Mucosa of stomach (tissue), 1 donor: ENCODE results near the gene TELO2.
A peak's percentile ranks its signal among the peaks of the same experiment; 100 is the strongest.
"Not testable (repeated sequence)": the region's sequence is repeated elsewhere in the genome, so short reads cannot be mapped to it uniquely, and the experiment has no call there.

Experiments used
- H3K27me3 ChIP-seq: one replicate; pipeline ENCODE4 v1.7.0; 2013; ENCODE audit warnings: mild to moderate bottlenecking, low read length; ENCODE audit not compliant: control insufficient read depth, insufficient read depth
- H3K36me3 ChIP-seq: one replicate; pipeline ENCODE4 v1.7.0; 2013; ENCODE audit warnings: low read length; ENCODE audit not compliant: control insufficient read depth, insufficient read depth
- H3K4me1 ChIP-seq: one replicate; pipeline ENCODE4 v1.7.0; 2013; ENCODE audit warnings: mild to moderate bottlenecking, low read length; ENCODE audit not compliant: control insufficient read depth, insufficient read depth
- H3K4me3 ChIP-seq: one replicate; pipeline ENCODE4 v1.7.0; 2013; ENCODE audit warnings: low read length
- H3K9ac ChIP-seq: one replicate; pipeline ENCODE4 v1.7.0; 2013; ENCODE audit warnings: mild to moderate bottlenecking, low read length, moderate library complexity
- H3K9me3 ChIP-seq: one replicate; pipeline ENCODE4 v1.7.0; 2013; ENCODE audit warnings: mild to moderate bottlenecking, low read length, moderate library complexity; ENCODE audit not compliant: control insufficient read depth
- donor health status: Pancreatic carcinoma.

Gene TELO2

DNA sequence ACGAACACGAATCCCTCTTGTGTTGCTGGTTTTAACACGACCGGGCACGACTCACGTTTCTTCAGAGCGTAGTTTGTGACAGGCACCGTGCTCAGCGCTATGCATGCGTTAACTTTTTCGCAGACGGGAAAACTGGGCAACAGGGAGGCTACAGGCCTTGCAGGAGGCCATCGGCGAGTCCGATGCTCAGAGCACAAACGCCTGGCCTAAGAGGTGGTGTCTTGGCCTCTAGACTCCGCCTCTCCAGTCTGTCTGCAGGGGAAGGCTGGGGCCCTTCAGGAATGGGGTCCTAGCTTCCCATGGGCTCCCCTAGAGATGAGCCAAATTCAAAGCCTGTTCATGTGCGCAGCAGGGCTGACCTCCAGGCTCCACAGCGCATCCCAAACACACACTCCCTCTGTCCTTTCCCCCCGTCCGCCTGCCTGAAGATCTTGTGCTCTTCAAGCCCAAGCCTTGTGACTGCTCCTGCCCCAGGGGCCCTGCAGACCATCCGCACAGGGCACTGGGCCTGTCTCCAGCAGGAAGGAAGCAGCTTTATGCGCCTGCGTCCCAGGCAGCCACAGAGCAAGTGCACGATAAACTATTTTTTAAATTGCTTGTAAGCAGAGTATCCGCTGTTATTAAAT, 21.5 kb upstream of the TELO2 start:
- Histone ChIP-seq H3K9me3 (no peaks in the 10 kb centered on the region), H3K36me3 (no peaks in the 10 kb centered on the region), H3K4me1 (peaks cover 24% of the 10 kb centered on the region), H3K4me3 (no peak overlapping the region), H3K9ac (no peak overlapping the region), H3K27me3 (no peaks in the 10 kb centered on the region)

DNA sequence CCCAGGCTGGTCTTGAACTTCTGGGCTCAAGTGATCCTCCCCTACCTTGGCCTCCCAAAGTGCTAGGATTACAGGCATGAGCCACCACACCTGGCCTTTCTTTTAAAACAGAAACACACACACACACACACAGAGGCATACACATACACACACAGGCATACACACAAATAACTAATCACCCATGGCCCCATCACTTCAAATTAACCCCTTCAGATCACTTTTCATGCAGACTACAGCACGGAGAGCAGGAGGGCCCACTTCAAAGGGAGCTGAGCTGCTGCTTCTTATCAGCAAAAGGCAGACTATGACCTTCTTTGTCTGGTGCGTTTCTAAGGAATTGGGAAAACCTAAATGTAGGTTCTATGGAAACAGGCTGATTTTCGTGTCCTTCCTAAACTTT, 20.2 kb upstream of the TELO2 start:
- Histone ChIP-seq H3K4me3 (no peak overlapping the region), H3K4me1 (peaks cover 24% of the 10 kb centered on the region), H3K9me3 (no peaks in the 10 kb centered on the region), H3K9ac (no peak overlapping the region), H3K27me3 (no peaks in the 10 kb centered on the region), H3K36me3 (no peaks in the 10 kb centered on the region)

DNA sequence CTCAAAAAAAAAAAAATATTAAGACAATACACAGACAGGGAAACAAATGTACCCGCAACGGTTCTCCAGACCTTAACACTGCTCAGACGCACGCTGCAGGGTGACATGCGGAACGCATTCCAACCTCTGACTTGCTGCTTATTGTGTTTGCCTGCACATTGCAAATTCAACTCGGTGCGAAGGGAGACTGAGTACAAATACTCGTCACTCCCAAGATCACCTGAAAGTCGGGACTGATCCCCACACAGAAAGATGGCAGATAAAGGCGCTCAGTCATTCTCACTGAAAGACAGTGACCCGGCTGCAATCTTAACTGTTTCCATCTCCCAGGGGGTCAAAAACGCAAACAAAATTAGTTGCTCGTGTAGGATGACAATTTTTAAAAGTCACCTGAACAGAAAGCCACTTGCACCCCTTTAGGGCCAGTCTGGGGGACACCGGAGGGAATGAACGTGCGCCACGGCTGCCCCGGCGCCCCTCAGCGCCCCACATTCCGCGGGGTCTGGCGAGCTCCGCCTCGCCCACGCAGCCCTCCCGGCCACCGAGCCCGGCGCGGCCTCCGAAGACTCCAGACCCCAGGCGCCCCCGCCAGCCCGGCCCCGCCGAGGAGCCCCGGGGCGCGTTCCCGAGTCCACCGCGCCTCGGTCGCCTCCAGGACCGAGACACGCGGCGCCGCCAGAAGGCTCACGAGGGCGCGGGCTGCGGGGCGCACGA, 18.9 kb upstream of the TELO2 start:
- Histone ChIP-seq H3K36me3 (no peaks in the 10 kb centered on the region), H3K27me3 (no peaks in the 10 kb centered on the region), H3K9ac (peak overlapping the region; percentile 94), H3K9me3 (no peaks in the 10 kb centered on the region), H3K4me3 (peak overlapping the region; percentile 47), H3K4me1 (peaks cover 24% of the 10 kb centered on the region)

DNA sequence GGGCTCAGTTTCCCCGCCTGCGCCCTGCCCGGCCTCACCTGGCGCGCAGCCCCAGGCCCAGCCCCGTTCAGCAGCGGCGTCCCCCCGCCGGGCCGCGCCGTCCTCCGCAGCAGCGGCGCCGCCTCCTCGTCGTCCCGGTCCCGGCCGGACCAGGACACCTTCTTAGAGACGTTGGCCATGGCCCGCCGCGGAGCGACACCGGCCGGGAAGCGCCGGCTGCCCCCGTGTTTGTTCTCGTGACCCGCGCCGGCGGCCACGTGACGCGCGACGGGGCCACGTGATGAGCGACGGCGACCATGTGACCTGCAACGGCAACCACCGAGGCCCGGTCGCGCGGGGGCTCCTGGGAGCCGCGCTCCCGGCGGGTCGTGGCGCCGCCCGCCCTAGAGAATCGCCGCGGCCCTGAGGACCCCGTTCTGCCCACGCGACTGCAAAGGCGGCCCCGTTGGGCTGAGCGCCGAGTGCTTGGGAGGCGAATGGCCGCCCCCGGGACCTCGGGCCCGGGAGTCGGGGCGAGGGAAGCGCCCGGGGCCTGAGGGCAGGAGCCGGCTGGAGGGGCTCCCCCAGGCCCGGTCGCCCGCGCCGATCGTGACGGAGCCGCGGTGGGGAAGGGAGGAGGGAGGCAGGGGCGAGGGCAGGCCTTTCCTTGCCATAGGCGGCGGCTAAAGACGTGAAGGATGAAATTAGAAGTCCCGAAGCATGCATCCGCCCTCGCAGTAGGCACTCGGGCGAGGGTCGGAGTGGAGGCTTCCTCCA, 18.2 kb upstream of the TELO2 start, which contains the start of gene CLCN7:
Gene CLCN7 (minus strand): TSS at position 233 of the 756 bp plus-strand sequence. CDS start 54 bp downstream, at position 179.
- Histone ChIP-seq H3K9ac (peak within 1 kb of the TSS; percentile 94), H3K4me1 (peaks cover 24% of the 10 kb centered on the region)

DNA sequence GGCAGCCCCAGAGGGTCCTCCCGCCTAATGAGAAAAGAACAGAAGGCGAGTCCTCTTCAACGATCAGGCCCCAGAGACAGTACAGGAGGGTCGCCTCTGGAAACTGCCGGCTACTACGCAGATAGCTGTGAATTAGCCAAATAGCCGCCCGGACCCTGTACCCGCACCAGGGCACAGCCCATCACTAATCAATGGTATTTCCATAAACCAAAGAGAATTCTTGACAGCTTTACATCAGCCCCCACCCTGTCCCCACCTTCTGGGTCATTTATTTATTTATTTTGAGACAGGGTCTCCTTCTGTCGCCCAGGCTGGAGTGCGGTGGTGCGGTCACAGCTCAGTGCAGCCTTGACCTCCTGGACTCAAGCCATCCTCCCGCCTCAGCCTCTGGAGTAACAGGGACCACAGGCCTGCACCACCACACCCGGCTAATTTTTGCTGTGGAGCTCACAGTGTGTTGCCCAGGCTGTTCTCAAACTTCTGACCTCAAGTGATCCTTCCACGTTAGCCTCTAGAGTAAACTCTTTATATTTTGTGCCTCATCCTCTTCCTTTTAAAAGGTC, 17.5 kb upstream of the TELO2 start:
- H3K27me3 ChIP-seq, result no peaks in the 10 kb centered on the region
- peak overlapping the region; percentile 94 for H3K9ac ChIP-seq
- H3K4me1 ChIP-seq, result peaks cover 23% of the 10 kb centered on the region
- peak overlapping the region; percentile 47 for H3K4me3 ChIP-seq
- no peaks in the 10 kb centered on the region for H3K36me3 ChIP-seq
- no peaks in the 10 kb centered on the region for H3K9me3 ChIP-seq

More for the DNA sequence above, 18.2 kb upstream of the TELO2 start, which contains the start of gene CLCN7:
- H3K4me3 ChIP-seq, result peak within 1 kb of the TSS; percentile 47
- no peaks in the 10 kb centered on the region for H3K27me3 ChIP-seq
- H3K36me3 ChIP-seq, result no peaks in the 10 kb centered on the region
- H3K9me3 ChIP-seq, result no peaks in the 10 kb centered on the region

DNA sequence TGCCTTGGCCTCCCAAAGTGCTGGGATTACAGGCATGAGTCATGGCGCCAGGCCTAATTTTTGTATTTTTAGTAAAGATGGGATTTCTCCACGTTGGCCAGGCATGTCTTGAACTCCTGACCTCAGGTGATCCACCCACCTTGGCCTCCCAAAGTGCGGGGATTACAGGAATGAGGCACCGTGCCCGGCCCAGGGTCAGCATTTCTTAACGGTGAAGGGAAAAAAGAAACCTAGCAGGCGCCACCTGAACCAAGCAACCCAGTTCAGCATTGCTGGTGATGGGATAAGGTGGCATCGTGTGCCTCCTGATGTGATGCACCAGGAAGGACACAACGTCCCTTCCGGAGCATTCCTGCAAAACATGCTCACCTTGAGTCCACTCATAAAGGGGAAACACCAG, 16.1 kb upstream of the TELO2 start:
- Histone ChIP-seq H3K4me1 (peaks cover 15% of the 10 kb centered on the region), H3K9me3 (no peaks in the 10 kb centered on the region), H3K27me3 (peaks cover under 1% of the 10 kb centered on the region), H3K4me3 (no peak overlapping the region), H3K9ac (no peak overlapping the region), H3K36me3 (no peaks in the 10 kb centered on the region)

DNA sequence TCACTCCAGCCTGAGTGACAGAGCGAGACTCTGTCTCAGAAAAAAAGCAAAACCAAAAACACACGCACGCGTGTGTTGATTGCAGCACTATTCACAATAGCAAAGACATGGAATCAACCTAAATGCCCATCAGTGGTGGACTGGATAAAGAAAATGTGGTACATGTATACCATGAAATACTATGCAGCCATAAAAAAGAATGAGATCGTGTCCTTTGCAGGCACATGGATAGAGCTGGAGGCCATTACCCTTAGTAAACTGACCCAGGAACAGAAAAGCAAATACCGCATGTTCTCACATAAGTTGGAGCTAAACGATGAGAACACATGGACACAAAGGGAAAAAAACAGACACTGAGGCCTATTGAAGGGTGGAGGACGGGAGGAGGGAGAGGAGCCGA, 14.2 kb upstream of the TELO2 start:
- H3K4me1 ChIP-seq, H3K36me3 ChIP-seq, H3K27me3 ChIP-seq, H3K9ac ChIP-seq, H3K9me3 ChIP-seq, H3K4me3 ChIP-seq: not testable (repeated sequence)

DNA sequence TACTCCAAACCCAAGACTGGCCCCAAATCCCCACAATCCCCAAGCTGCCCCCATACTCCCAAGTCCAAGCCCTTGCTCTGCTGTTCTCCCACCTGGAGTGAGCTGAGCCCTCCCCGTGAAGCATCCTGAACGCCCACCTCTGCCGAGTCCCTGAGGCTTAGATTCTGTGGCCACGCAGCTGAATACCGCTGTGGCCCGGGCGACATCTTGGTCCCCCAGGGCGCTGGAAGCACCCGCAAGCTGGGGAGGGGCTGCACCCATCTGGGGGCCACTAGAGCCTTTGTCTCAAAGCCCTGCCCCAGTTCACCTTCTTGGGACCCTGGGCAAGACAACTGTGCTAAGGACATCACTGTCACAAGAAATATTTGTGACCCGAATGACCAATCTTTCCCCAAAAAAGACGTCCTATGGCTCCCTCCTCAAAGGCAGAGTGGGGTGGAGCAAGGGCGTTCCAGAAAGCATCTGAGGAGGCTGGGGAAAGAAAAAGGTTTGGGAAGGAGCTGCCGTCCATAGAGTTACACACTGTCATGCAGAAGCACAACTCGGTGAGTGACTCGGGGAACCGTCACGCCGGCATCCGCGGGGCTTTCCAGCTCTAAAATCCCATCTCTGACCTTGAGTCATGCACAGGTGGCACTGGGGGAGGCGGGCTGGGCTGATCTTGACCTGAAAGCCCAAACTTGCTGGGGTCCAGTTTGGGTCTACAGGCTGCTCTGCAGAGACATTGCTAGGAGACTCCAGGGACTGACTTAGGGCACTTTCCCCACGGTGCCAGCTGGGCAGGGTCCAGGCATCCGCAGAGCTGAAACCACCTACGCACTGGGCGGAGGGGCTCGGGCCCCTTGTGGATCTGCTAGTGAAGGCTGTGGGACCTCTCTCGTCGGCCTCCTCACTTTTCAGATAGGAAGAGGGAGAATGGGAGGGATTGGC, 11.0 kb upstream of the TELO2 start:
- Histone ChIP-seq H3K9me3 (no peaks in the 10 kb centered on the region), H3K27me3 (peaks cover 5% of the 10 kb centered on the region), H3K36me3 (no peaks in the 10 kb centered on the region), H3K4me3 (no peak overlapping the region), H3K4me1 (no peaks in the 10 kb centered on the region), H3K9ac (no peak overlapping the region)

DNA sequence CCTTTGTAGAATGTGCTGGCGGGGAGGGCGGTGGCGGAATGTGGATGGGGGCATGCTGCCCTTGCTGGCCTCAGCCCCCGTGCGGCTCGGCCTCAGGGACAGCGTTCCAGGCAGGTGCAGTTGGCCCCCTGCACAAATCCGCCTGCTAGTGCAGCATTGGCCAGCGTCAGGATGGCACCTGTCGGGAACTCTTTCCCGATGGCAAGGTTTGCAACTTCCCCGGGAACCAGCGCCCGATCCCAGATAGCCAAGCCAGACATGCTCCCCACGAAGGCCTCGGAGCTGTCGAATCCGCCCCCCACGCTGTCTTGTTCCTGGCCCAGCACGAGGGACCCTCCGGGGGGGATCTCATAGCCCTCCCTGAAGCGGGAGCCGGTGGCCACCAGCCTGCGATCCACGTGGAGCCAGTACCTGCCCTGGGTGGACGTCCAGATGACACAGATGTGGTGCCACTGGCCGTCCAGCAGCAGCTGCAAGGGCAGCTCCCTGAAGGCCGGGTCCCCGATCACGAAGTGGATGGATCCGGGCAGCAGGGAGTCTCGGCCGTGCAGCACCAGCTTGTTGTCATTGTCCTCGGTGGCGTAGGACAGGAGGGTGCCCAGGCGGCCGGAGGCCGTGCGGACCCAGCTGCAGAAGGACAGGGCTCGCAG, 7.2 kb upstream of the TELO2 start:
- Histone ChIP-seq H3K9ac (no peak overlapping the region), H3K9me3 (no peaks in the 10 kb centered on the region), H3K4me3 (no peak overlapping the region), H3K4me1 (no peaks in the 10 kb centered on the region), H3K36me3 (no peaks in the 10 kb centered on the region), H3K27me3 (peaks cover 5% of the 10 kb centered on the region)

DNA sequence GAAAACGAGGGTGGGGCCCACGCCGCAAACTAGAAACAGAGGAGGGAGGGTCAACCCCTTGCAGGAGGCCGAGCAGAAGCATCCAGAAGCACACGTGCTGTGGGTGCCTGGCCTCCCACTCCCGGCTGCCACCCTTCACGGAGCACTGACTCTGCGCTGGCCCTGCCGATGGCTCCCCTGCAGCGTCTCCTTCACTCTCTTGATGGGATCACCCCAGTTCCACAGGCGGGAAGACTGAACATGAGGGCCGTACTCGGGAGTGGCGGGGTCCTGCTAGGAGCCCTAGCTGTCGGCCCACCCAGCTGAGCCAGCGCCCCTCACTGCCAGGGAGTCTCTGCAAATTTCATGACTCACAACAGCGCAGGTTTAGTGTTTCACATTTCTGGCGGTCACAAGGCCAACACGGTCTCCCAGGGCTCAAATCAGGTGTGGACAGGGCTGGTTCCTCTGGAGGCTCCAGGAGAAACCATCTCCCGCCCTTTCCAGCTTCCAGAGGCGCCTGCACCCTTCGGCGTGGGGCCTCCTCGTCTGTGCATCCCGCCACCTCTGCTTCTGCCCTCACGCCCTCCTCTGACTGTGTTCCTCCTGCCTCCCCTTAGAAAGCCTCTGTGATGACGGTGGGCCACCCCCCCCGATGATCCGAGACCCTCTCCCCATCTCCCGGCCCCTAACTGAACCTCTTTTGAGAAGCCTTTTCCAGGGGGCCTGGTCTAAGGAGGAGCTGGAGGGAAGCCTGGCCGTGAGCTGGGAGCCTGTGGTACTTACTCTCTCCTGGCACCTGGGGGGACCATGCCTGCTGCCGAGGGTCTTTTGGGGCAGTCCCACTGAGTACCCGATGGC, 6.4 kb upstream of the TELO2 start:
- Histone ChIP-seq H3K9me3 (no peaks in the 10 kb centered on the region), H3K4me1 (no peaks in the 10 kb centered on the region), H3K36me3 (no peaks in the 10 kb centered on the region), H3K9ac (no peak overlapping the region), H3K27me3 (peaks cover 5% of the 10 kb centered on the region), H3K4me3 (no peak overlapping the region)
